Aorta (tissue), 5 donors: ENCODE results near the gene RAB31. TPM values are rescaled to one million over a fixed set of nuclear protein-coding genes. Genes with fewer than 3 reads are reported as not detected.

Experiments
- ATAC-seq: fragments of 200-7000 bp; cut with Tn5 transposase; one replicate; pipeline ENCODE4 v1.9.1; 2022; ENCODE audit warnings: moderate library complexity; ENCODE audit not compliant: low FRiP score
- DNase-seq, 2 donors: peaks; one replicate each; pipeline ENCODE4 v3.0.0-alpha.2; 2020
- H3K27ac ChIP-seq, 2 donors: one replicate each; pipeline ENCODE4 v1.5.1; 2013; ENCODE audit warnings: low read length in 2 of 2, mild to moderate bottlenecking in 2 of 2, moderate library complexity in 2 of 2, control low read depth in 1 of 2, inconsistent platforms in 1 of 2, low read depth in 1 of 2
- H3K27me3 ChIP-seq, 2 donors: one replicate each; pipeline ENCODE4 v1.6.1; 2013; ENCODE audit warnings: control low read depth in 1 of 2, low read length in 1 of 2, mild to moderate bottlenecking in 1 of 2, moderate library complexity in 1 of 2; ENCODE audit not compliant: insufficient read depth in 2 of 2, control insufficient read depth in 1 of 2
- H3K36me3 ChIP-seq, 2 donors: one replicate each; pipeline ENCODE4 v1.6.1; 2013; ENCODE audit warnings: control low read depth in 1 of 2, low read length in 1 of 2, mild to moderate bottlenecking in 1 of 2; ENCODE audit not compliant: insufficient read depth in 2 of 2, control insufficient read depth in 1 of 2
- H3K4me1 ChIP-seq, 2 donors: one replicate each; pipeline ENCODE4 v1.6.1; 2013; ENCODE audit warnings: low read length in 2 of 2, control low read depth in 1 of 2, mild to moderate bottlenecking in 1 of 2, moderate library complexity in 1 of 2; ENCODE audit not compliant: insufficient read depth in 2 of 2, control insufficient read depth in 1 of 2
- H3K4me3 ChIP-seq, 2 donors: one replicate each; pipeline ENCODE4 v1.5.1; 2013; ENCODE audit warnings: low read length in 2 of 2, control low read depth in 1 of 2, mild to moderate bottlenecking in 1 of 2
- H3K9me3 ChIP-seq: one replicate; pipeline ENCODE4 v1.6.1; 2013; ENCODE audit warnings: mild to moderate bottlenecking, low read length; ENCODE audit not compliant: control insufficient read depth
- WGBS, 2 donors: extraction: QIAGEN DNeasy Blood & Tissue Kit; methylation state at CpG; one replicate each; pipeline ENCODE4 v1.1.7; 2013; 5-methylcytosine and 5-hydroxymethylcytosine counted together
- intact Hi-C, 2 donors: fragments of 100-400 bp; cut with DNase I; formaldehyde crosslinking; loops; one replicate each; pipeline versions ENCODE4 v1.14.2 to v1.15.0; 2022
- polyA plus RNA-seq, 2 donors: library from polyadenylated mRNA; stranded (reverse); fragments of 200-250 nt; gene quantifications; one replicate each; pipeline ENCODE4 v1.2.3, GENCODE V29; 2013
- total RNA-seq, 2 donors: library from RNA; stranded (reverse); fragmentation: NEBNext Ultra II Directional; extraction: Animal tissue kit (Norgen Biotek cat#: 25700); gene quantifications; one replicate each; pipeline ENCODE4 v1.2.1, GENCODE V29; 2021
- donor health status: healthy with polysubstance abuse.
- donor health status: Bipolar disorder and iron deficiency.
- donor health status: DM: no; HTN: no; CAD: no.
- donor health status: DM: no; HTN: no; CAD: no.
- donor health status: DM: yes; HTN: yes; CAD: no.

Gene RAB31
- total and polyA plus RNA-seq, 4 donors = 57.6 to 145 (median 90.8) TPM

DNA sequence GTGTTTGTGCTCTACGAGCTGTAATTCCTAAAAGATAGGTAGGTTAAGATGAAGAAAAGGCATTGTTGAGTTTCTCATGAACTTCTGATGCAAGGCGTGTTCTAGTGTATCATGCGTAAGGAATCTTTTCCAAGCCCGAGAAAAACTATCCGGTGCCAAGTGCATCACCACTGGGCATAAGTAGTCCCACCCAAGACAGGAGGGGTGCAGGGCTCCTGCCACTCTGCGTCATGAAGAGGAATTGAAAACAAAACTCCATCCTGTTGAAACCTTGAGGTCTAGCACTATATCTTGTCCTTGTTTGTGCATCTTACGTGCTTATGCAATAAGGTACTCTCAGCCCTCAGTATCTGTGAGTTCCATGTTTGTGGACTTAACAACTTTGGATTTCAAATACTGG is 45.7 kb downstream of the RAB31 start:
- Histone ChIP-seq H3K36me3 (no peaks in the 10 kb centered on the region), H3K9me3 (no peaks in the 10 kb centered on the region), H3K27ac (no peak overlapping the region), H3K4me1 (no peaks in the 10 kb centered on the region), H3K27me3 (no peaks in the 10 kb centered on the region), H3K4me3 (no peak overlapping the region)
- no peak for DNase-seq
- ATAC-seq = no peak
- 93 to 96% methylated on average over 7 of the region's 7 CpGs for WGBS, 2 donors
- intact Hi-C loops = no loop called here

- WGBS, 2 donors = 68 to 72% methylated on average over 3 of the region's 3 CpGs
- H3K9me3 ChIP-seq = no peaks in the 10 kb centered on the region
- intact Hi-C loops = no loop called here
- H3K27ac ChIP-seq = no peak overlapping the region
- no peaks in the 10 kb centered on the region for H3K36me3 ChIP-seq
- no peak for DNase-seq
- H3K4me1 ChIP-seq = no peaks in the 10 kb centered on the region
- H3K4me3 ChIP-seq = no peak overlapping the region
- no peak for ATAC-seq
- H3K27me3 ChIP-seq = no peaks in the 10 kb centered on the region
Observed at GRCh38 chr18:9755110-9755509, 47.0 kb downstream of the RAB31 start.

GRCh38 chr18:9755615-9756014 is 47.5 kb downstream of the RAB31 start:
- intact Hi-C loops = no loop called here
- Histone ChIP-seq H3K4me3 (no peak overlapping the region), H3K36me3 (no peaks in the 10 kb centered on the region), H3K27me3 (no peaks in the 10 kb centered on the region), H3K27ac (no peak overlapping the region), H3K9me3 (no peaks in the 10 kb centered on the region), H3K4me1 (no peaks in the 10 kb centered on the region)
- DNase-seq (peak in 1 of 2 donors; percentile 60), ATAC-seq (no peak)
- WGBS, 2 donors = 85 to 91% methylated on average over 3 of the region's 3 CpGs

DNA sequence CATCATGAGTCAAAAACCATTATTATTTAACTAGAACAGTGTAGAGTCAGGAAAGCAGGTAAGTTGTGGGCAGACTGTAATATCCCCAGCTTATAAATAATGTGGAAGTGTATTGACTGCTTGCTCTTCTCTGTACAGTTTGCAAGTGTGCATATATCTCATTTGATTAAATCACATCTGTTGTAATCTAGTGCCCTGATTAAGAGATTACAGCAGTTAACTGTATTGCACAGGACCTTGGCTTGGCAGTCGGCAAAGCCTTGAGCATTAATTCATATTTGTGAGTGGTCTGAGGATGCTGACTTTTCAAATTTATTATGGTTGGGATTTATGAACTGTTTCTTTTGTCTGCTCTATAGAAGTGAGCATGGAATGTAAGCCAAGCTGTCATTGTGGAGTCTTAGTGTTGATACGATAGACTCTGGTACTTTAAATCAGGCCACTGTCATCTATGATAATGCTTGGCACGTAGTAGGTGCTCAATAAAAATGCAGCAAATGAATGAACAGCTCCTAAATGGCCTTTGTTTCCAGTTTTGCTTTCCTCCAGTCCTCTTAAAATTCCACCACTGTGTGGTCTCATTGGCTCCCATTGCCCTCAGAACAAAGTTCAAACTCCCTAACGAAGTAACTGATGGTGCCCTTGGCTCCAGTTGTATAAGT is 48.3 kb downstream of the RAB31 start:
- Histone ChIP-seq H3K27ac (no peak overlapping the region), H3K4me3 (no peak overlapping the region), H3K4me1 (no peaks in the 10 kb centered on the region), H3K27me3 (no peaks in the 10 kb centered on the region), H3K9me3 (no peaks in the 10 kb centered on the region), H3K36me3 (no peaks in the 10 kb centered on the region)
- intact Hi-C loops = no loop called here
- no peak for ATAC-seq
- no peak for DNase-seq
- WGBS, 2 donors = 83 to 91% methylated on average over 4 of the region's 4 CpGs

DNA sequence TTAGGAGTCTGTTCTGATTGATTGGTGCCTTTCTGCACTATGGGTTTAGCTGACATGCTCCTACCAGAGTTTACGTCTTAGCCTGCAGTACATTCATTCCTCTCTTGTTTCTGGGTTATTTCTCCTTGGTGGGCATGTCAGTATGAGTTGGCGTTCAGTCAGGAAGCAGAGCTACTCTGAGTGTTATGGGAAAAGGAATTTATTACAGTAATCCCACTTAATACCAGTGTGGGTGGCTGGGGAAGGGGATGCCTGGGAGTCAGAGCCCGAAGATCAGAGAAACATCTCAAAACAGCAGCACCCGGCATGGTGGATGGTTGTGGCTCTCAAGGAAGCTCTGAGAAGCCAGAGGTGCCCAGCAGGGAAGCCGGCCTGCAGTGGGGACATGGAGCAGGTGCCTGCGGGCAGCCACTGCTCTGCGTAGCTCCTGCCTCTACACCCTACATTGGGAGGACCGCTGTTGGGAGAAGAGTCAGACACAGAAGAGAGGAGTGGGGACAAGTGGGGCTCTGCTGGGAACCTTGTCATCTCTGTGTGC is 48.9 kb downstream of the RAB31 start:
- no peaks in the 10 kb centered on the region for H3K4me1 ChIP-seq
- ATAC-seq = no peak
- intact Hi-C loops = no loop called here
- H3K9me3 ChIP-seq = no peaks in the 10 kb centered on the region
- no peak for DNase-seq
- no peaks in the 10 kb centered on the region for H3K27me3 ChIP-seq
- 78 to 80% methylated on average over 8 of the region's 8 CpGs for WGBS, 2 donors
- no peak overlapping the region for H3K27ac ChIP-seq
- no peak overlapping the region for H3K4me3 ChIP-seq
- no peaks in the 10 kb centered on the region for H3K36me3 ChIP-seq

DNA sequence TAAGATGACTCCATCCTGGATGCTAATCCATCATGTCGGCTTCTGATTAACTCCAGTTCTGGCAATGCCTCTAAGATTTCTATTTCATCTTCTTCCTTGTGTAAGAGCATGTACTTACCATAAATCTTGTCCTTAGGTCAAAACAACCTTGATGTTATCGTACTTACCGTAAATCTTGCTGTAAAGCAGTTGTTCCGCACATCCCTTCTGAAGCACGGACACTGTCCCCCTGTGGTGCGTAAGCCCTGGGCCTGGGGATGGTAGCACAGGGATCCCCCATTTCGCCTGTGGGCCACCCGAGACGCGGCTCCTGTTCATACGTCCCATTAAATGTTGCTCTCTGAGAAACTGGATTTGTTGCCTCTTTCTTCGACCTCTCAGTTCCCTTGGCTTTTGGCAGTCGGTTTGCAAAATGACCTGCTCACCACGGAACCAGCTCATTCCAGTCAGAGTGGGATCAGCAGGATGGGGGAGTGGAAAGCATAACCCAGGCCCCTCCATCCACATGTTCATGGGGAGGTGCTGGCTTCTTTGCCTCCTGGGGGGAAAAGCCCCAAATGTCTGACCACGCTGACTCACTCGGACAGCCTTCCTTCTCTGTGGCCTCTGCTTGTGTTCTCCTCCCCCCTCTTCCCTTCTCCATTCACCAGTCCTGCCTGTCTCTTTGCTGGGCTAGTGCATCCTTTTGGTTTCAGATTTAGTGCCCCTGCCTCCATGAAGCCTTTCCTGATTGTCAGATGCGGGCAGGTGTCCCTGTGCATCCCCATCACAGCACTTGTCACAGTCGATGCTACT is 49.9 kb downstream of the RAB31 start:
- Histone ChIP-seq H3K36me3 (no peaks in the 10 kb centered on the region), H3K27me3 (no peaks in the 10 kb centered on the region), H3K9me3 (no peaks in the 10 kb centered on the region), H3K4me1 (no peaks in the 10 kb centered on the region), H3K27ac (no peak overlapping the region), H3K4me3 (no peak overlapping the region)
- ATAC-seq (no peak), DNase-seq (no peak)
- intact Hi-C loops = no loop called here
- 86 to 89% methylated on average over 18 of the region's 18 CpGs for WGBS, 2 donors

- ATAC-seq = no peak
- WGBS, 2 donors = 92% methylated on average over 8 of the region's 8 CpGs
- no peaks in the 10 kb centered on the region for H3K4me1 ChIP-seq
Observed at GRCh38 chr18:9758624-9759075, 50.5 kb downstream of the RAB31 start.

DNA sequence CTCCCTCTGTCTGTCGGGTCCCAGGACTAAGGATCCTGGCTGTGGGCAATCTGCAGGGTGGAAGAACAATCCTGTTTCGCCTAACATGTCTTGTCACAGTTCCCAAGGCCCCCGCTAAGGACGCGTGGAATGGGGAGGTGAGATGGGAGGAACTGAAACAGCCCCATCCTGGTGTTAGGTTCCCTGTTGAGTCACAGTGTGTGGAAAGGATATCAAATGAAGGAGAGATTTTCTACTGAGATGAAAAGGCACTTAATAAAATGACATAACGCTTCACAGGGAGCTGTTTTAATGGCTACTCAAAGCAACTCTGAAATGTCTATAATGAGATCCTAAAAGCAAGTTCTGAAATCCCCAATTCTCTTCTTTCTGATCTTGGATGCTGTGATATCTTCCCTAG is 52.5 kb downstream of the RAB31 start:
- H3K4me3 ChIP-seq = no peak overlapping the region
- no peak overlapping the region for H3K27ac ChIP-seq
- peaks cover 0 to 2% of the 10 kb centered on the region in 2 donors for H3K36me3 ChIP-seq
- intact Hi-C loops = no loop called here
- no peaks in the 10 kb centered on the region for H3K27me3 ChIP-seq
- WGBS, 2 donors = 78 to 86% methylated on average over 6 of the region's 6 CpGs
- ATAC-seq = no peak
- H3K4me1 ChIP-seq = no peaks in the 10 kb centered on the region
- H3K9me3 ChIP-seq = no peaks in the 10 kb centered on the region
- DNase-seq = no peak

More at GRCh38 chr18:9758624-9759075, 50.5 kb downstream of the RAB31 start:
- Histone ChIP-seq H3K36me3 (no peaks in the 10 kb centered on the region), H3K9me3 (no peaks in the 10 kb centered on the region), H3K27ac (no peak overlapping the region), H3K27me3 (no peaks in the 10 kb centered on the region), H3K4me3 (no peak overlapping the region)
- no peak for DNase-seq
- intact Hi-C loops = no loop called here

GRCh38 chr18:9762526-9762925 is 54.4 kb downstream of the RAB31 start:
- no peak for DNase-seq
- Histone ChIP-seq H3K4me1 (no peaks in the 10 kb centered on the region), H3K4me3 (no peak overlapping the region), H3K27ac (no peak overlapping the region), H3K27me3 (no peaks in the 10 kb centered on the region), H3K36me3 (peaks cover 0 to 2% of the 10 kb centered on the region in 2 donors), H3K9me3 (no peaks in the 10 kb centered on the region)
- intact Hi-C loops = no loop called here
- 93% methylated on average over 5 of the region's 5 CpGs for WGBS, 2 donors
- ATAC-seq = no peak
